ENCODE results near the gene TNFRSF19. TPM values are rescaled to one million over a fixed set of nuclear protein-coding genes. Genes with fewer than 3 reads are reported as not detected.

TNFRSF19 gene
- total and polyA plus RNA-seq, 2 of the 8 experiments (the other 6 are each of a cell fraction or from before 2014, with no cell fraction given): 0.50 to 0.95 TPM

DNA sequence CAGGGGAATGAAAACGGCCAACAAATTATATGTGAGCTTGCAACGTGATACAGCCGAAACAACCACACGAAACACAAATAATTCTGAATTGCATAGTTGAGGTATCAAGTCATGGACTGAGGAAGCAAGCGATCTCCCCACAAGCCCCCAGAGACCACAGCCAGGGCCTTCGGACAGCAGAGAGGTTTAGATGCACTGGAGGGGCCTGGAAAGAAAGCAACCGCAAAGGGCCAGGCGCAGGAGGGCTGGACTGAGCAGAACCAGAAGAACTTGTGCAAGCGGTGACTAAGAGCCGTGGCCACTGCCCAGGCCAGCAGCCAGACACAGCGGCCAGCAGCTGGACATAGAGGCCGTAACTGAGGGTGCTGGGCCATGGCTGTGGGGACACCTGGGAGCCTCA lies 131.4 kb downstream of the TNFRSF19 start (continued):
- TF ChIP-seq, protein P1, sequence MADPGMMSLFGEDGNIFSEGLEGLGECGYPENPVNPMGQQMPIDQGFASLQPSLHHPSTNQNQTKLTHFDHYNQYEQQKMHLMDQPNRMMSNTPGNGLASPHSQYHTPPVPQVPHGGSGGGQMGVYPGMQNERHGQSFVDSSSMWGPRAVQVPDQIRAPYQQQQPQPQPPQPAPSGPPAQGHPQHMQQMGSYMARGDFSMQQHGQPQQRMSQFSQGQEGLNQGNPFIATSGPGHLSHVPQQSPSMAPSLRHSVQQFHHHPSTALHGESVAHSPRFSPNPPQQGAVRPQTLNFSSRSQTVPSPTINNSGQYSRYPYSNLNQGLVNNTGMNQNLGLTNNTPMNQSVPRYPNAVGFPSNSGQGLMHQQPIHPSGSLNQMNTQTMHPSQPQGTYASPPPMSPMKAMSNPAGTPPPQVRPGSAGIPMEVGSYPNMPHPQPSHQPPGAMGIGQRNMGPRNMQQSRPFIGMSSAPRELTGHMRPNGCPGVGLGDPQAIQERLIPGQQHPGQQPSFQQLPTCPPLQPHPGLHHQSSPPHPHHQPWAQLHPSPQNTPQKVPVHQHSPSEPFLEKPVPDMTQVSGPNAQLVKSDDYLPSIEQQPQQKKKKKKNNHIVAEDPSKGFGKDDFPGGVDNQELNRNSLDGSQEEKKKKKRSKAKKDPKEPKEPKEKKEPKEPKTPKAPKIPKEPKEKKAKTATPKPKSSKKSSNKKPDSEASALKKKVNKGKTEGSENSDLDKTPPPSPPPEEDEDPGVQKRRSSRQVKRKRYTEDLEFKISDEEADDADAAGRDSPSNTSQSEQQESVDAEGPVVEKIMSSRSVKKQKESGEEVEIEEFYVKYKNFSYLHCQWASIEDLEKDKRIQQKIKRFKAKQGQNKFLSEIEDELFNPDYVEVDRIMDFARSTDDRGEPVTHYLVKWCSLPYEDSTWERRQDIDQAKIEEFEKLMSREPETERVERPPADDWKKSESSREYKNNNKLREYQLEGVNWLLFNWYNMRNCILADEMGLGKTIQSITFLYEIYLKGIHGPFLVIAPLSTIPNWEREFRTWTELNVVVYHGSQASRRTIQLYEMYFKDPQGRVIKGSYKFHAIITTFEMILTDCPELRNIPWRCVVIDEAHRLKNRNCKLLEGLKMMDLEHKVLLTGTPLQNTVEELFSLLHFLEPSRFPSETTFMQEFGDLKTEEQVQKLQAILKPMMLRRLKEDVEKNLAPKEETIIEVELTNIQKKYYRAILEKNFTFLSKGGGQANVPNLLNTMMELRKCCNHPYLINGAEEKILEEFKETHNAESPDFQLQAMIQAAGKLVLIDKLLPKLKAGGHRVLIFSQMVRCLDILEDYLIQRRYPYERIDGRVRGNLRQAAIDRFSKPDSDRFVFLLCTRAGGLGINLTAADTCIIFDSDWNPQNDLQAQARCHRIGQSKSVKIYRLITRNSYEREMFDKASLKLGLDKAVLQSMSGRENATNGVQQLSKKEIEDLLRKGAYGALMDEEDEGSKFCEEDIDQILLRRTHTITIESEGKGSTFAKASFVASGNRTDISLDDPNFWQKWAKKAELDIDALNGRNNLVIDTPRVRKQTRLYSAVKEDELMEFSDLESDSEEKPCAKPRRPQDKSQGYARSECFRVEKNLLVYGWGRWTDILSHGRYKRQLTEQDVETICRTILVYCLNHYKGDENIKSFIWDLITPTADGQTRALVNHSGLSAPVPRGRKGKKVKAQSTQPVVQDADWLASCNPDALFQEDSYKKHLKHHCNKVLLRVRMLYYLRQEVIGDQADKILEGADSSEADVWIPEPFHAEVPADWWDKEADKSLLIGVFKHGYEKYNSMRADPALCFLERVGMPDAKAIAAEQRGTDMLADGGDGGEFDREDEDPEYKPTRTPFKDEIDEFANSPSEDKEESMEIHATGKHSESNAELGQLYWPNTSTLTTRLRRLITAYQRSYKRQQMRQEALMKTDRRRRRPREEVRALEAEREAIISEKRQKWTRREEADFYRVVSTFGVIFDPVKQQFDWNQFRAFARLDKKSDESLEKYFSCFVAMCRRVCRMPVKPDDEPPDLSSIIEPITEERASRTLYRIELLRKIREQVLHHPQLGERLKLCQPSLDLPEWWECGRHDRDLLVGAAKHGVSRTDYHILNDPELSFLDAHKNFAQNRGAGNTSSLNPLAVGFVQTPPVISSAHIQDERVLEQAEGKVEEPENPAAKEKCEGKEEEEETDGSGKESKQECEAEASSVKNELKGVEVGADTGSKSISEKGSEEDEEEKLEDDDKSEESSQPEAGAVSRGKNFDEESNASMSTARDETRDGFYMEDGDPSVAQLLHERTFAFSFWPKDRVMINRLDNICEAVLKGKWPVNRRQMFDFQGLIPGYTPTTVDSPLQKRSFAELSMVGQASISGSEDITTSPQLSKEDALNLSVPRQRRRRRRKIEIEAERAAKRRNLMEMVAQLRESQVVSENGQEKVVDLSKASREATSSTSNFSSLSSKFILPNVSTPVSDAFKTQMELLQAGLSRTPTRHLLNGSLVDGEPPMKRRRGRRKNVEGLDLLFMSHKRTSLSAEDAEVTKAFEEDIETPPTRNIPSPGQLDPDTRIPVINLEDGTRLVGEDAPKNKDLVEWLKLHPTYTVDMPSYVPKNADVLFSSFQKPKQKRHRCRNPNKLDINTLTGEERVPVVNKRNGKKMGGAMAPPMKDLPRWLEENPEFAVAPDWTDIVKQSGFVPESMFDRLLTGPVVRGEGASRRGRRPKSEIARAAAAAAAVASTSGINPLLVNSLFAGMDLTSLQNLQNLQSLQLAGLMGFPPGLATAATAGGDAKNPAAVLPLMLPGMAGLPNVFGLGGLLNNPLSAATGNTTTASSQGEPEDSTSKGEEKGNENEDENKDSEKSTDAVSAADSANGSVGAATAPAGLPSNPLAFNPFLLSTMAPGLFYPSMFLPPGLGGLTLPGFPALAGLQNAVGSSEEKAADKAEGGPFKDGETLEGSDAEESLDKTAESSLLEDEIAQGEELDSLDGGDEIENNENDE (IDR thresholded peaks at IDR 0.05; ENCODE audit: insufficient replicate concordance, low read length): no peak
- TF ChIP-seq TAF7 (optimal IDR thresholded peaks at IDR 0.05; ENCODE audit: borderline replicate concordance, low read depth, low read length) (no peak), POLR2AphosphoS5 (IDR thresholded peaks at IDR 0.05; ENCODE audit: low read depth, low read length) (no peak), KDM5A (IDR thresholded peaks at IDR 0.05; ENCODE audit: low read length) (no peak), EZH2 (IDR thresholded peaks at IDR 0.05; ENCODE audit: low read depth, low read length, severe bottlenecking) (no peak), PHF8 (conservative IDR thresholded peaks at IDR 0.05; ENCODE audit: low read depth, low read length) (no peak), CBX5 (IDR thresholded peaks at IDR 0.05; ENCODE audit: low read depth, low read length) (no peak), BRCA1 (IDR thresholded peaks at IDR 0.05; ENCODE audit: low read depth, low read length) (no peak), NRF1 (IDR thresholded peaks at IDR 0.05; ENCODE audit: low read depth, low read length) (no peak)
